GM12878 (cell line): ENCODE measurements around the gene PIAS2. TPM values are rescaled to one million over a fixed set of nuclear protein-coding genes. Genes with fewer than 3 reads are reported as not detected.

Source experiments
- ATAC-seq: fragments of 200-7000 bp; cut with Tn5 transposase; 3 replicates; pipeline ENCODE4 v1.9.1; 2020; ENCODE audit warnings: mild to moderate bottlenecking, moderate library complexity
- BruUV-seq: library from RNA; stranded (reverse); fragments of 400-500 nt; replicated peaks from 2 replicates; lab custom pipeline; 2021; lab: Mats Ljungman, UMichigan
- CTCF ChIA-PET: fragments of 300-600 bp; sonication (Branson Sonifier 250); formaldehyde crosslinking; extraction: SDS; loops from one replicate; lab custom pipeline; 2021; ENCODE audit warnings: inconsistent platforms; lab: Yijun Ruan, JAX
- POLR2A ChIA-PET: fragments of 350-600 bp; formaldehyde crosslinking; extraction: SDS; loops from one replicate; lab custom pipeline; 2021; ENCODE audit warnings: inconsistent platforms; lab: Charles Lee
- RAD21 ChIA-PET: fragments of 300-600 bp; sonication (Branson Sonifier 250); formaldehyde crosslinking; loops from one replicate; lab custom pipeline; 2023; ENCODE audit warnings: antibody characterized with exemption; ENCODE audit not compliant: unreplicated experiment; lab: Charles Lee
- SMC1A ChIA-PET: fragments of 300-600 bp; sonication (Branson Sonifier 250); formaldehyde crosslinking; loops from one replicate; lab custom pipeline; 2023; ENCODE audit not compliant: unreplicated experiment, uncharacterized antibody; lab: Charles Lee
- DNase-seq: peaks from one replicate; pipeline ENCODE4 v3.0.0-alpha.2; 2011; ENCODE audit warnings: low read depth, low spot score
- FAIRE-seq: peaks from 3 replicates; lab custom pipeline; 2011; peaks lifted over from hg19 to GRCh38; lab: Jason Lieb, UNC
- H2AFZ ChIP-seq: 2 replicates; pipeline ENCODE4 v1.6.0; 2011; ENCODE audit warnings: low read depth, low read length, control low read depth; ENCODE audit not compliant: control insufficient read depth
- H3K27ac ChIP-seq: 2 replicates; pipeline ENCODE4 v1.5.1; 2011; ENCODE audit warnings: control low read depth; ENCODE audit not compliant: control insufficient read depth, insufficient read depth
- H3K27me3 ChIP-seq, 2 experiments: replicated peaks in 1 of 2; 2 replicates each; pipeline versions ENCODE4 v1.6.0 to v1.6.1; 2011; ENCODE audit warnings: low read length in 1 of 2; ENCODE audit not compliant: control insufficient read depth in 2 of 2, insufficient read depth in 2 of 2
- H3K36me3 ChIP-seq, 2 experiments: 2 replicates each; pipeline ENCODE4 v1.5.1; 2011; ENCODE audit warnings: low read length in 1 of 2; ENCODE audit not compliant: control insufficient read depth in 2 of 2, insufficient read depth in 2 of 2
- H3K4me1 ChIP-seq: 2 replicates; pipeline ENCODE4 v1.6.1; 2011; ENCODE audit warnings: mild to moderate bottlenecking, low read length, moderate library complexity, mixed read lengths; ENCODE audit not compliant: control insufficient read depth, insufficient read depth
- H3K4me2 ChIP-seq: 2 replicates; pipeline ENCODE4 v1.6.0; 2011; ENCODE audit warnings: control low read depth; ENCODE audit not compliant: control insufficient read depth, insufficient read depth
- H3K4me3 ChIP-seq: fragments of 200-600 bp; sonication (generic); 2 replicates; pipeline ENCODE4 v1.5.1; 2016
- H3K79me2 ChIP-seq: 2 replicates; pipeline ENCODE4 v1.6.0; 2011; ENCODE audit warnings: low read length; ENCODE audit not compliant: control insufficient read depth, insufficient read depth
- H3K9ac ChIP-seq: 2 replicates; pipeline ENCODE4 v1.8.0; 2011; ENCODE audit warnings: low read length, control low read depth, mixed read lengths; ENCODE audit not compliant: control insufficient read depth, insufficient read depth
- H3K9me3 ChIP-seq: replicated peaks from 3 replicates; pipeline ENCODE4 v1.5.1; 2011; ENCODE audit warnings: mild to moderate bottlenecking, low read length; ENCODE audit not compliant: control insufficient read depth, insufficient read depth
- H4K20me1 ChIP-seq: 2 replicates; pipeline ENCODE4 v1.6.0; 2011; ENCODE audit not compliant: control insufficient read depth, insufficient read depth
- BACH1 ChIP-seq: fragments of 450-650 bp; IDR thresholded peaks from 2 replicates; pipeline ENCODE4 v1.6.1; 2017; ENCODE audit warnings: mild to moderate bottlenecking, borderline replicate concordance
- BMI1 ChIP-seq: fragments of 450-650 bp; IDR thresholded peaks from 2 replicates; pipeline ENCODE4 v1.6.1; 2016; ENCODE audit warnings: mild to moderate bottlenecking, moderate library complexity, borderline replicate concordance
- CHD4 ChIP-seq: fragments of 200-600 bp; sonication (generic); IDR thresholded peaks from 2 replicates; pipeline ENCODE4 v1.6.1; 2016; ENCODE audit warnings: mild to moderate bottlenecking
- EED ChIP-seq: sonication (generic); IDR thresholded peaks from 2 replicates; pipeline ENCODE4 v1.6.1; 2016; ENCODE audit warnings: antibody characterized with exemption, low read depth
- ESRRA ChIP-seq: IDR thresholded peaks from 2 replicates; pipeline ENCODE4 v1.6.1; 2012; ENCODE audit warnings: mild to moderate bottlenecking, low read length, improper control_type of control experiment
- FOS ChIP-seq: IDR thresholded peaks from 3 replicates; pipeline ENCODE4 v1.6.1; 2011; ENCODE audit warnings: borderline replicate concordance; ENCODE audit not compliant: insufficient read length; ENCODE audit errors: extremely low read depth
- IKZF2 ChIP-seq, 2 experiments: fragments of 450-650 bp; IDR thresholded peaks; 2 replicates each; pipeline ENCODE4 v1.6.1; 2017; ENCODE audit warnings: mild to moderate bottlenecking in 2 of 2, moderate library complexity in 2 of 2
- IRF4 ChIP-seq: IDR thresholded peaks from 2 replicates; pipeline ENCODE4 v1.6.1; 2011; ENCODE audit warnings: low read depth, low read length
- KDM1A ChIP-seq: fragments of 200-600 bp; sonication (generic); IDR thresholded peaks from 2 replicates; pipeline ENCODE4 v1.6.1; 2016; ENCODE audit warnings: borderline replicate concordance
- NFYA ChIP-seq: IDR thresholded peaks from 2 replicates; pipeline ENCODE4 v1.6.1; 2011; ENCODE audit warnings: low read depth, mild to moderate bottlenecking, low read length, improper control_type of control experiment, borderline replicate concordance
- NRF1 ChIP-seq: conservative IDR thresholded peaks from 2 replicates; pipeline ENCODE4 v1.6.1; 2011; ENCODE audit warnings: mild to moderate bottlenecking, low read depth, low read length, improper control_type of control experiment
- POLR2A ChIP-seq: IDR thresholded peaks from 2 replicates; pipeline ENCODE4 v1.6.1; 2011; ENCODE audit warnings: low read depth, mild to moderate bottlenecking, low read length
- POU2F2 ChIP-seq: IDR thresholded peaks from 3 replicates; pipeline ENCODE4 v1.6.1; 2011; ENCODE audit warnings: low read depth, mild to moderate bottlenecking, low read length, borderline replicate concordance
- RCOR1 ChIP-seq: conservative IDR thresholded peaks from 2 replicates; pipeline ENCODE4 v1.6.1; 2012; ENCODE audit warnings: low read depth, low read length, improper control_type of control experiment
- SMARCA5 ChIP-seq: fragments of 450-650 bp; IDR thresholded peaks from 2 replicates; pipeline ENCODE4 v1.6.1; 2017; ENCODE audit warnings: mild to moderate bottlenecking
- STAT1 ChIP-seq: fragments of 450-650 bp; conservative IDR thresholded peaks from 2 replicates; pipeline ENCODE4 v1.6.1; 2014; ENCODE audit warnings: antibody characterized with exemption, mild to moderate bottlenecking
- SUPT20H ChIP-seq: IDR thresholded peaks from 2 replicates; pipeline ENCODE4 v1.6.1; 2011; ENCODE audit warnings: low read depth, mild to moderate bottlenecking, low read length, moderate library complexity, borderline replicate concordance; ENCODE audit not compliant: control insufficient read depth
- TARDBP ChIP-seq: IDR thresholded peaks from 2 replicates; pipeline ENCODE4 v1.6.1; 2016; ENCODE audit warnings: borderline replicate concordance
- WRNIP1 ChIP-seq: IDR thresholded peaks from 2 replicates; pipeline ENCODE4 v1.6.1; 2011; ENCODE audit warnings: low read depth, low read length, improper control_type of control experiment, borderline replicate concordance
- ZNF207 ChIP-seq: fragments of 450-650 bp; IDR thresholded peaks from 2 replicates; pipeline ENCODE4 v1.6.1; 2014; ENCODE audit warnings: antibody characterized with exemption, mild to moderate bottlenecking, borderline replicate concordance
- ZNF622 ChIP-seq: fragments of 450-650 bp; IDR thresholded peaks from 2 replicates; pipeline ENCODE4 v1.6.1; 2017; ENCODE audit warnings: mild to moderate bottlenecking, inconsistent platforms
- WGBS: methylation state at CpG from one replicate; pipeline ENCODE4 v1.1.6; 2016; ENCODE audit warnings: low lambda C conversion rate; ENCODE audit not compliant: insufficient replicate concordance, insufficient coverage; ENCODE audit errors: missing lambda C conversion rate; 5-methylcytosine and 5-hydroxymethylcytosine counted together
- in situ Hi-C: fragments of 300-500 bp; cut with MboI; formaldehyde crosslinking; loops from 9 replicates; pipeline ENCODE4 v1.14.3; 2018; ENCODE audit warnings: mixed read lengths
- intact Hi-C: fragments of 100-400 bp; cut with micrococcal nuclease; formaldehyde crosslinking; loops from one replicate; pipeline ENCODE4 v1.14.2; 2022; ENCODE audit not compliant: unreplicated experiment
- polyA plus RNA-seq, 11 experiments: library from polyadenylated mRNA; depleted of rRNA in 4 of 11; unstranded in 6 of 11; stranded (reverse) in 5 of 11; fragments of >200 nt; fragmentation: Nextera tagmentation in 4 of 11; fragmentation: Illumina TruSeq in 1 of 11; extraction: Ambion mirVana in 4 of 11; extraction: Trizol in 1 of 11; gene quantifications; 1 replicate in 1 of 11; 2 replicates in 10 of 11; pipeline versions ENCODE4 v1.2.1 to v1.2.3, GENCODE V29; 2011 to 2016; ENCODE audit warnings: inconsistent platforms in 2 of 11, missing spikeins in 2 of 11, low read depth in 1 of 11
- total RNA-seq, 4 experiments: library from RNA; depleted of rRNA in 3 of 4; stranded (reverse); fragments of >200 nt in 3 of 4; fragmentation: Illumina TruSeq in 1 of 4; extraction: Trizol in 1 of 4; gene quantifications; 2 replicates each; pipeline versions ENCODE4 v1.2.1 to v1.2.3, GENCODE V29; 2013 to 2021
- TF ChIP-seq, protein P1 (sequence below): fragments of 450-650 bp; IDR thresholded peaks from 2 replicates; pipeline ENCODE4 v1.6.1; 2016; ENCODE audit warnings: mild to moderate bottlenecking
- TF ChIP-seq, protein P2 (sequence below): fragments of 450-650 bp; formaldehyde crosslinking; IDR thresholded peaks from 2 replicates; pipeline ENCODE4 v1.4.0; 2020; ENCODE audit warnings: mild to moderate bottlenecking, moderate library complexity

The PIAS2 gene
- total and polyA plus RNA-seq, 10 of the 15 experiments (the other 5 are each of a cell fraction or from before 2014, with no cell fraction given) = 4.0 to 31.8 (median 22.4) TPM

DNA sequence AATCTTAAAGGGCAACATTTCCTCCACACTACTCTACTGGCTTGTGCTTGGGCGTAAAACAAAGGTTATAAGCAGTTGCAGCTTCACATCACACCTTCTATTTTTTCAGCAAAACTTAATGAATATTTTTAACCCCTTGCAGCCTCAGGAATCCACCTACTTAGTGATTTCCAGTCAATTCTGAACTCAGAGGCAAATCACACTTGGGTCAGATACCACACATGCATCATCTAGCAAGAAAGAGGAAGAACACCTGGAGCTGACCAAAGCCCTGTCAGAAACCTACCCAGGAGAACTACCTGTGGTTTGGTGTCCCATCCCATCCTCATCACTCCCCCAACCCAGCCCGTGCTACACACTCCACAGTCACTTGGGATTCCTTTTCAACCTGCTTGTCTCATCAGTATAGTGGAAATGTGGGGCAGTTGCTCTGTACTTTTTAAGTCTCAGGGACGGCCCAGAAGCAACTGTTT, 25.5 kb downstream of the PIAS2 start:
- H3K27ac ChIP-seq = no peak overlapping the region
- CTCF ChIA-PET = interaction anchor here (0.6 kb wide), 1 partner anchor 54 kb away, joined by 3 read pairs; no protein-coding TSS in a partner anchor
- POLR2A ChIA-PET = interaction anchor here (1.0 kb wide), 1 partner anchor 26 kb away, joined by 5 read pairs; the partner anchor contains the start of genes KATNAL2 and PIAS2
- ATAC-seq (peak; percentile 91), DNase-seq (peak; percentile 92), FAIRE-seq (peak; percentile 44)
- peaks cover 22% of the 10 kb centered on the region for H3K79me2 ChIP-seq
- SMC1A ChIA-PET = interaction anchor here (0.7 to 1.2 kb wide), 7 partner anchors 8 to 146 kb away, joined by 3 to 6 read pairs (median 3); partner anchors contain the start of genes KATNAL2 and PIAS2
- RAD21 ChIA-PET = interaction anchor here (0.6 to 1.4 kb wide), 4 partner anchors 15 to 26 kb away, joined by 3 to 6 read pairs (median 4); partner anchors contain the start of genes KATNAL2 and PIAS2
- H3K9ac ChIP-seq = no peak overlapping the region
- in situ Hi-C loops = no loop called here
- no peak overlapping the region for H3K4me3 ChIP-seq
- peaks cover 13% of the 10 kb centered on the region for H3K9me3 ChIP-seq
- H4K20me1 ChIP-seq = no peaks in the 10 kb centered on the region
- peak overlapping the region; percentile 26 for H3K4me2 ChIP-seq
- H3K4me1 ChIP-seq = peaks cover 32% of the 10 kb centered on the region
- BruUV-seq = no TSS peak
- peaks cover 0 to 8% of the 10 kb centered on the region in 2 experiments; a peak in 2 of 4 replicates for H3K36me3 ChIP-seq
- H2AFZ ChIP-seq = no peak overlapping the region
- H3K27me3 ChIP-seq = no peaks in the 10 kb centered on the region
- intact Hi-C loops = no loop called here
- 2% methylated on average over 3 of the region's 3 CpGs for WGBS
- TF ChIP-seq ZNF622 (no peak), BACH1 (peak; percentile 71; the same call in 1 of the 2 replicates), BMI1 (peak; percentile 81), ESRRA (0 out of 2 replicates have a peak, but pooled peaks have one; percentile 53), ZNF207 (no peak), SUPT20H (no peak), SMARCA5 (no peak), STAT1 (no peak), NFYA (no peak), IRF4 (peak; percentile 87), CHD4 (no peak), WRNIP1 (no peak), FOS (no peak), NRF1 (no peak), POLR2A (no peak), TARDBP (no peak), IKZF2 (IDR thresholded peaks at IDR 0.05) (peak; percentile 98 to 99), POU2F2 (peak; percentile 96), EED (peak; percentile 97), RCOR1 (0 out of 2 replicates have a peak, but pooled peaks have one; percentile 26), KDM1A (no peak)
- TF ChIP-seq, protein P1, sequence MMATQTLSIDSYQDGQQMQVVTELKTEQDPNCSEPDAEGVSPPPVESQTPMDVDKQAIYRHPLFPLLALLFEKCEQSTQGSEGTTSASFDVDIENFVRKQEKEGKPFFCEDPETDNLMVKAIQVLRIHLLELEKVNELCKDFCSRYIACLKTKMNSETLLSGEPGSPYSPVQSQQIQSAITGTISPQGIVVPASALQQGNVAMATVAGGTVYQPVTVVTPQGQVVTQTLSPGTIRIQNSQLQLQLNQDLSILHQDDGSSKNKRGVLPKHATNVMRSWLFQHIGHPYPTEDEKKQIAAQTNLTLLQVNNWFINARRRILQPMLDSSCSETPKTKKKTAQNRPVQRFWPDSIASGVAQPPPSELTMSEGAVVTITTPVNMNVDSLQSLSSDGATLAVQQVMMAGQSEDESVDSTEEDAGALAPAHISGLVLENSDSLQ = peak; percentile 51; the same call in 1 of the 2 replicates
- TF ChIP-seq, protein P2, sequence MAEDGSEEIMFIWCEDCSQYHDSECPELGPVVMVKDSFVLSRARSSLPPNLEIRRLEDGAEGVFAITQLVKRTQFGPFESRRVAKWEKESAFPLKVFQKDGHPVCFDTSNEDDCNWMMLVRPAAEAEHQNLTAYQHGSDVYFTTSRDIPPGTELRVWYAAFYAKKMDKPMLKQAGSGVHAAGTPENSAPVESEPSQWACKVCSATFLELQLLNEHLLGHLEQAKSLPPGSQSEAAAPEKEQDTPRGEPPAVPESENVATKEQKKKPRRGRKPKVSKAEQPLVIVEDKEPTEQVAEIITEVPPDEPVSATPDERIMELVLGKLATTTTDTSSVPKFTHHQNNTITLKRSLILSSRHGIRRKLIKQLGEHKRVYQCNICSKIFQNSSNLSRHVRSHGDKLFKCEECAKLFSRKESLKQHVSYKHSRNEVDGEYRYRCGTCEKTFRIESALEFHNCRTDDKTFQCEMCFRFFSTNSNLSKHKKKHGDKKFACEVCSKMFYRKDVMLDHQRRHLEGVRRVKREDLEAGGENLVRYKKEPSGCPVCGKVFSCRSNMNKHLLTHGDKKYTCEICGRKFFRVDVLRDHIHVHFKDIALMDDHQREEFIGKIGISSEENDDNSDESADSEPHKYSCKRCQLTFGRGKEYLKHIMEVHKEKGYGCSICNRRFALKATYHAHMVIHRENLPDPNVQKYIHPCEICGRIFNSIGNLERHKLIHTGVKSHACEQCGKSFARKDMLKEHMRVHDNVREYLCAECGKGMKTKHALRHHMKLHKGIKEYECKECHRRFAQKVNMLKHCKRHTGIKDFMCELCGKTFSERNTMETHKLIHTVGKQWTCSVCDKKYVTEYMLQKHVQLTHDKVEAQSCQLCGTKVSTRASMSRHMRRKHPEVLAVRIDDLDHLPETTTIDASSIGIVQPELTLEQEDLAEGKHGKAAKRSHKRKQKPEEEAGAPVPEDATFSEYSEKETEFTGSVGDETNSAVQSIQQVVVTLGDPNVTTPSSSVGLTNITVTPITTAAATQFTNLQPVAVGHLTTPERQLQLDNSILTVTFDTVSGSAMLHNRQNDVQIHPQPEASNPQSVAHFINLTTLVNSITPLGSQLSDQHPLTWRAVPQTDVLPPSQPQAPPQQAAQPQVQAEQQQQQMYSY = no peak
